ENCODE data around the gene NCAM1.

Gene NCAM1

GRCh38 chr11:113174882-113175281 lies 213.7 kb downstream of the NCAM1 start:
- no peak for DNase-seq

GRCh38 chr11:113176599-113177360 lies 215.6 kb downstream of the NCAM1 start:
- DNase-seq: no peak

GRCh38 chr11:113177671-113178070 lies 216.5 kb downstream of the NCAM1 start:
- no peak for DNase-seq

GRCh38 chr11:113178381-113179070 lies 217.3 kb downstream of the NCAM1 start:
- DNase-seq: no peak

- DNase-seq: no peak
Measured at GRCh38 chr11:113179181-113179704, 218.0 kb downstream of the NCAM1 start.

- no peak for DNase-seq
Measured at GRCh38 chr11:113181094-113181493, 219.9 kb downstream of the NCAM1 start.

- no peak for DNase-seq
Measured at GRCh38 chr11:113182288-113182687, 221.1 kb downstream of the NCAM1 start.

GRCh38 chr11:113184498-113184897 lies 223.3 kb downstream of the NCAM1 start:
- DNase-seq: no peak

GRCh38 chr11:113188371-113188834 lies 227.2 kb downstream of the NCAM1 start:
- no peak for DNase-seq

- peak; percentile 62 for DNase-seq
Measured at GRCh38 chr11:113189909-113190667, 228.9 kb downstream of the NCAM1 start.

- DNase-seq: no peak
Measured at GRCh38 chr11:113192121-113192925, 231.1 kb downstream of the NCAM1 start.

- DNase-seq: no peak
Measured at GRCh38 chr11:113193016-113193415, 231.8 kb downstream of the NCAM1 start.

- DNase-seq: no peak
Measured at GRCh38 chr11:113193946-113194345, 232.7 kb downstream of the NCAM1 start.

- DNase-seq: no peak
Measured at GRCh38 chr11:113195728-113196127, 234.5 kb downstream of the NCAM1 start.

- DNase-seq: no peak
Measured at GRCh38 chr11:113197446-113197845, 236.2 kb downstream of the NCAM1 start.

- no peak for DNase-seq
Measured at GRCh38 chr11:113198972-113199661, 237.9 kb downstream of the NCAM1 start.

GRCh38 chr11:113199866-113200265 lies 238.6 kb downstream of the NCAM1 start:
- no peak for DNase-seq

- DNase-seq: no peak
Measured at GRCh38 chr11:113201054-113201818, 240.0 kb downstream of the NCAM1 start.

GRCh38 chr11:113202431-113202830 lies 241.2 kb downstream of the NCAM1 start:
- no peak for DNase-seq

- DNase-seq: no peak
Measured at GRCh38 chr11:113203141-113203753, 242.0 kb downstream of the NCAM1 start.

GRCh38 chr11:113204280-113204679 lies 243.1 kb downstream of the NCAM1 start:
- no peak for DNase-seq
